SK-MEL-5 (cell line): ENCODE results near the gene ULK4. TPM values are rescaled to one million over a fixed set of nuclear protein-coding genes. Genes with fewer than 3 reads are reported as not detected.
"Not testable (repeated sequence)": the region's sequence is repeated elsewhere in the genome, so short reads cannot be mapped to it uniquely, and the experiment has no call there.

Experiments used
- DNase-seq: peaks from one replicate; pipeline ENCODE4 v3.0.0-alpha.2; 2016; ENCODE audit warnings: low read depth, low spot score
- in situ Hi-C: cut with HindIII; loops from 2 replicates; pipeline ENCODE4 v1.10.0; 2016; ENCODE audit warnings: low sequenced_read_pairs, high pct_unique_total_duplicates, low pct_unique_long_range_greater_than_20kb
- total RNA-seq: library from RNA; depleted of rRNA; stranded (reverse); fragments of >200 nt; shearing (Covaris generic); gene quantifications from 2 replicates; pipeline ENCODE4 v1.2.3, GENCODE V29; 2014

Gene ULK4
- total RNA-seq, 1 experiment from 2014 or later: 20.9 TPM

GRCh38 chr3:41464858-41465257 is 497.0 kb downstream of the ULK4 start:
- in situ Hi-C loops: no loop called here
- DNase-seq: no peak

GRCh38 chr3:41464401-41464800 is 497.5 kb downstream of the ULK4 start:
- in situ Hi-C loops: no loop called here
- DNase-seq: no peak

- DNase-seq: no peak
- in situ Hi-C loops: no loop called here
Observed at GRCh38 chr3:41462103-41462691, 499.7 kb downstream of the ULK4 start.

GRCh38 chr3:41460736-41461135 is 501.2 kb downstream of the ULK4 start:
- in situ Hi-C loops: no loop called here
- DNase-seq: no peak

GRCh38 chr3:41457176-41457575 is 504.7 kb downstream of the ULK4 start:
- in situ Hi-C loops: no loop called here
- no peak for DNase-seq

- DNase-seq: no peak
- in situ Hi-C loops: no loop called here
Observed at GRCh38 chr3:41456162-41456561, 505.7 kb downstream of the ULK4 start.

- DNase-seq, in situ Hi-C loops: not testable (repeated sequence)
Observed at GRCh38 chr3:41453618-41454017, 508.3 kb downstream of the ULK4 start.

- peak; percentile 51 for DNase-seq
- in situ Hi-C loops: no loop called here
Observed at GRCh38 chr3:41450416-41451231, 511.3 kb downstream of the ULK4 start.

- in situ Hi-C loops: no loop called here
- peak; percentile 6 for DNase-seq
Observed at GRCh38 chr3:41448396-41448795, 513.5 kb downstream of the ULK4 start.

GRCh38 chr3:41447701-41448100 is 514.2 kb downstream of the ULK4 start:
- in situ Hi-C loops: no loop called here
- DNase-seq: no peak

GRCh38 chr3:41446316-41446715 is 515.6 kb downstream of the ULK4 start:
- in situ Hi-C loops, DNase-seq: not testable (repeated sequence)

- no peak for DNase-seq
- in situ Hi-C loops: no loop called here
Observed at GRCh38 chr3:41441568-41441967, 520.3 kb downstream of the ULK4 start.

GRCh38 chr3:41441139-41441538 is 520.8 kb downstream of the ULK4 start:
- DNase-seq: no peak
- in situ Hi-C loops: no loop called here

GRCh38 chr3:41436983-41437382 is 524.9 kb downstream of the ULK4 start:
- in situ Hi-C loops: no loop called here
- no peak for DNase-seq

GRCh38 chr3:41434781-41435180 is 527.1 kb downstream of the ULK4 start:
- in situ Hi-C loops: no loop called here

GRCh38 chr3:41431386-41431785 is 530.5 kb downstream of the ULK4 start:
- in situ Hi-C loops: no loop called here
- no peak for DNase-seq

More at GRCh38 chr3:41434781-41435180, 527.1 kb downstream of the ULK4 start:
- no peak for DNase-seq

- no peak for DNase-seq
- in situ Hi-C loops: no loop called here
Observed at GRCh38 chr3:41430886-41431285, 531.0 kb downstream of the ULK4 start.

- in situ Hi-C loops: no loop called here
- DNase-seq: no peak
Observed at GRCh38 chr3:41430391-41430790, 531.5 kb downstream of the ULK4 start.

- in situ Hi-C loops: no loop called here
- DNase-seq: no peak
Observed at GRCh38 chr3:41426485-41426884, 535.4 kb downstream of the ULK4 start.
